ENCODE measurements around the gene LRRK1.

- TF ChIP-seq EZH2 (IDR thresholded peaks at IDR 0.05; ENCODE audit: insufficient read depth, poor library complexity, severe bottlenecking) (no peak), EZH2phosphoT487 (IDR thresholded peaks at IDR 0.05; ENCODE audit: insufficient read depth, low read depth) (no peak)
Measured at GRCh38 chr15:100940767-100941379, 21.7 kb downstream of the LRRK1 start.
